Spleen (tissue), 7 donors: ENCODE data around the gene CAMSAP2.

Source experiments
- POLR2A ChIP-seq, 3 donors: fragments of 450-650 bp; IDR thresholded peaks; one replicate each; pipeline ENCODE4 v1.5.1; 2017; ENCODE audit warnings: antibody characterized with exemption in 3 of 3, mild to moderate bottlenecking in 1 of 3
- POLR2AphosphoS5 ChIP-seq, 3 donors: sonication (generic); formaldehyde crosslinking; IDR thresholded peaks; one replicate each; pipeline ENCODE4 v1.5.1; 2017; ENCODE audit warnings: antibody characterized with exemption in 3 of 3
- TF ChIP-seq, protein P1 (sequence below), 11 experiments: fragments of 200-600 bp in 7 of 11; fragments of 450-650 bp in 4 of 11; sonication (generic) in 4 of 11; IDR thresholded peaks in 8 of 11; conservative IDR thresholded peaks in 3 of 11; 1 replicate in 7 of 11; 2 replicates in 4 of 11; pipeline versions ENCODE4 v1.4.0 to v1.8.0; 2016 to 2021; ENCODE audit warnings: antibody characterized with exemption in 11 of 11, inconsistent platforms in 4 of 11, mild to moderate bottlenecking in 1 of 11
- donor health status: DM: no; HTN: no; CAD: no; lungs with moderate emphysema.
- donor health status: DM: no; HTN: no; CAD: no.
- donor health status: DM: no; HTN: no; CAD: no.

GRCh38 chr1:200720199-200720598 is 18.5 kb upstream of the CAMSAP2 start:
- TF ChIP-seq, protein P1, sequence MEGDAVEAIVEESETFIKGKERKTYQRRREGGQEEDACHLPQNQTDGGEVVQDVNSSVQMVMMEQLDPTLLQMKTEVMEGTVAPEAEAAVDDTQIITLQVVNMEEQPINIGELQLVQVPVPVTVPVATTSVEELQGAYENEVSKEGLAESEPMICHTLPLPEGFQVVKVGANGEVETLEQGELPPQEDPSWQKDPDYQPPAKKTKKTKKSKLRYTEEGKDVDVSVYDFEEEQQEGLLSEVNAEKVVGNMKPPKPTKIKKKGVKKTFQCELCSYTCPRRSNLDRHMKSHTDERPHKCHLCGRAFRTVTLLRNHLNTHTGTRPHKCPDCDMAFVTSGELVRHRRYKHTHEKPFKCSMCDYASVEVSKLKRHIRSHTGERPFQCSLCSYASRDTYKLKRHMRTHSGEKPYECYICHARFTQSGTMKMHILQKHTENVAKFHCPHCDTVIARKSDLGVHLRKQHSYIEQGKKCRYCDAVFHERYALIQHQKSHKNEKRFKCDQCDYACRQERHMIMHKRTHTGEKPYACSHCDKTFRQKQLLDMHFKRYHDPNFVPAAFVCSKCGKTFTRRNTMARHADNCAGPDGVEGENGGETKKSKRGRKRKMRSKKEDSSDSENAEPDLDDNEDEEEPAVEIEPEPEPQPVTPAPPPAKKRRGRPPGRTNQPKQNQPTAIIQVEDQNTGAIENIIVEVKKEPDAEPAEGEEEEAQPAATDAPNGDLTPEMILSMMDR (IDR thresholded peaks at IDR 0.05 in 8 of 11, conservative IDR thresholded peaks at IDR 0.05 in 3 of 11): no peak
- TF ChIP-seq POLR2A (IDR thresholded peaks at IDR 0.05) (no peak), POLR2AphosphoS5 (IDR thresholded peaks at IDR 0.05) (no peak)
